GM12878 (cell line): ENCODE data around the gene SETDB1. TPM values are rescaled to one million over a fixed set of nuclear protein-coding genes. Genes with fewer than 3 reads are reported as not detected.

Experiments
- ATAC-seq: fragments of 200-7000 bp; cut with Tn5 transposase; 3 replicates; pipeline ENCODE4 v1.9.1; 2020; ENCODE audit warnings: mild to moderate bottlenecking, moderate library complexity
- BruUV-seq: library from RNA; stranded (reverse); fragments of 400-500 nt; replicated peaks from 2 replicates; lab custom pipeline; 2021; lab: Mats Ljungman, UMichigan
- CTCF ChIA-PET: fragments of 300-600 bp; sonication (Branson Sonifier 250); formaldehyde crosslinking; extraction: SDS; loops from one replicate; lab custom pipeline; 2021; ENCODE audit warnings: inconsistent platforms; lab: Yijun Ruan, JAX
- POLR2A ChIA-PET: fragments of 350-600 bp; formaldehyde crosslinking; extraction: SDS; loops from one replicate; lab custom pipeline; 2021; ENCODE audit warnings: inconsistent platforms; lab: Charles Lee
- RAD21 ChIA-PET: fragments of 300-600 bp; sonication (Branson Sonifier 250); formaldehyde crosslinking; loops from one replicate; lab custom pipeline; 2023; ENCODE audit warnings: antibody characterized with exemption; ENCODE audit not compliant: unreplicated experiment; lab: Charles Lee
- SMC1A ChIA-PET: fragments of 300-600 bp; sonication (Branson Sonifier 250); formaldehyde crosslinking; loops from one replicate; lab custom pipeline; 2023; ENCODE audit not compliant: unreplicated experiment, uncharacterized antibody; lab: Charles Lee
- DNase-seq: peaks from one replicate; pipeline ENCODE4 v3.0.0-alpha.2; 2011; ENCODE audit warnings: low read depth, low spot score
- FAIRE-seq: peaks from 3 replicates; lab custom pipeline; 2011; peaks lifted over from hg19 to GRCh38; lab: Jason Lieb, UNC
- H2AFZ ChIP-seq: 2 replicates; pipeline ENCODE4 v1.6.0; 2011; ENCODE audit warnings: low read depth, low read length, control low read depth; ENCODE audit not compliant: control insufficient read depth
- H3K27ac ChIP-seq: 2 replicates; pipeline ENCODE4 v1.5.1; 2011; ENCODE audit warnings: control low read depth; ENCODE audit not compliant: control insufficient read depth, insufficient read depth
- H3K27me3 ChIP-seq, 2 experiments: replicated peaks in 1 of 2; 2 replicates each; pipeline versions ENCODE4 v1.6.0 to v1.6.1; 2011; ENCODE audit warnings: low read length in 1 of 2; ENCODE audit not compliant: control insufficient read depth in 2 of 2, insufficient read depth in 2 of 2
- H3K36me3 ChIP-seq, 2 experiments: 2 replicates each; pipeline ENCODE4 v1.5.1; 2011; ENCODE audit warnings: low read length in 1 of 2; ENCODE audit not compliant: control insufficient read depth in 2 of 2, insufficient read depth in 2 of 2
- H3K4me1 ChIP-seq: 2 replicates; pipeline ENCODE4 v1.6.1; 2011; ENCODE audit warnings: mild to moderate bottlenecking, low read length, moderate library complexity, mixed read lengths; ENCODE audit not compliant: control insufficient read depth, insufficient read depth
- H3K4me2 ChIP-seq: 2 replicates; pipeline ENCODE4 v1.6.0; 2011; ENCODE audit warnings: control low read depth; ENCODE audit not compliant: control insufficient read depth, insufficient read depth
- H3K4me3 ChIP-seq: fragments of 200-600 bp; sonication (generic); 2 replicates; pipeline ENCODE4 v1.5.1; 2016
- H3K79me2 ChIP-seq: 2 replicates; pipeline ENCODE4 v1.6.0; 2011; ENCODE audit warnings: low read length; ENCODE audit not compliant: control insufficient read depth, insufficient read depth
- H3K9ac ChIP-seq: 2 replicates; pipeline ENCODE4 v1.8.0; 2011; ENCODE audit warnings: low read length, control low read depth, mixed read lengths; ENCODE audit not compliant: control insufficient read depth, insufficient read depth
- H3K9me3 ChIP-seq: replicated peaks from 3 replicates; pipeline ENCODE4 v1.5.1; 2011; ENCODE audit warnings: mild to moderate bottlenecking, low read length; ENCODE audit not compliant: control insufficient read depth, insufficient read depth
- H4K20me1 ChIP-seq: 2 replicates; pipeline ENCODE4 v1.6.0; 2011; ENCODE audit not compliant: control insufficient read depth, insufficient read depth
- BACH1 ChIP-seq: fragments of 450-650 bp; IDR thresholded peaks from 2 replicates; pipeline ENCODE4 v1.6.1; 2017; ENCODE audit warnings: mild to moderate bottlenecking, borderline replicate concordance
- FOXK2 ChIP-seq: fragments of 450-650 bp; IDR thresholded peaks from 2 replicates; pipeline ENCODE4 v1.6.1; 2017; ENCODE audit warnings: mild to moderate bottlenecking, moderate library complexity
- MLLT1 ChIP-seq: fragments of 450-650 bp; IDR thresholded peaks from 2 replicates; pipeline ENCODE4 v1.6.1; 2016; ENCODE audit warnings: mild to moderate bottlenecking
- RUNX3 ChIP-seq: IDR thresholded peaks from 2 replicates; pipeline ENCODE4 v1.6.1; 2012; ENCODE audit warnings: low read length, inconsistent platforms
- ZBTB4 ChIP-seq: fragments of 450-650 bp; formaldehyde crosslinking; IDR thresholded peaks from 2 replicates; pipeline ENCODE4 v1.4.0; 2022; ENCODE audit warnings: mild to moderate bottlenecking, moderate library complexity
- WGBS: methylation state at CpG from one replicate; pipeline ENCODE4 v1.1.6; 2016; ENCODE audit warnings: low lambda C conversion rate; ENCODE audit not compliant: insufficient replicate concordance, insufficient coverage; ENCODE audit errors: missing lambda C conversion rate; 5-methylcytosine and 5-hydroxymethylcytosine counted together
- in situ Hi-C: fragments of 300-500 bp; cut with MboI; formaldehyde crosslinking; loops from 9 replicates; pipeline ENCODE4 v1.14.3; 2018; ENCODE audit warnings: mixed read lengths
- intact Hi-C: fragments of 100-400 bp; cut with micrococcal nuclease; formaldehyde crosslinking; loops from one replicate; pipeline ENCODE4 v1.14.2; 2022; ENCODE audit not compliant: unreplicated experiment
- polyA plus RNA-seq, 11 experiments: library from polyadenylated mRNA; depleted of rRNA in 4 of 11; unstranded in 6 of 11; stranded (reverse) in 5 of 11; fragments of >200 nt; fragmentation: Nextera tagmentation in 4 of 11; fragmentation: Illumina TruSeq in 1 of 11; extraction: Ambion mirVana in 4 of 11; extraction: Trizol in 1 of 11; gene quantifications; 1 replicate in 1 of 11; 2 replicates in 10 of 11; pipeline versions ENCODE4 v1.2.1 to v1.2.3, GENCODE V29; 2011 to 2016; ENCODE audit warnings: inconsistent platforms in 2 of 11, missing spikeins in 2 of 11, low read depth in 1 of 11
- total RNA-seq, 4 experiments: library from RNA; depleted of rRNA in 3 of 4; stranded (reverse); fragments of >200 nt in 3 of 4; fragmentation: Illumina TruSeq in 1 of 4; extraction: Trizol in 1 of 4; gene quantifications; 2 replicates each; pipeline versions ENCODE4 v1.2.1 to v1.2.3, GENCODE V29; 2013 to 2021
- TF ChIP-seq, protein P1 (sequence below): IDR thresholded peaks from 2 replicates; pipeline ENCODE4 v1.6.1; 2011; ENCODE audit warnings: borderline replicate concordance, low read depth, mild to moderate bottlenecking, moderate library complexity, low read length; ENCODE audit not compliant: insufficient read depth, poor library complexity, severe bottlenecking
- TF ChIP-seq, protein P2 (sequence below): fragments of 450-650 bp; IDR thresholded peaks from 2 replicates; pipeline ENCODE4 v1.6.1; 2017; ENCODE audit warnings: borderline replicate concordance
- TF ChIP-seq, protein P3 (sequence below): IDR thresholded peaks from 2 replicates; pipeline ENCODE4 v1.6.1; 2012; ENCODE audit warnings: low read depth, low read length, improper control_type of control experiment

Gene SETDB1
- total and polyA plus RNA-seq, 10 of the 15 experiments (the other 5 are each of a cell fraction or from before 2014, with no cell fraction given): 14.3 to 56.7 (median 35.7) TPM

DNA sequence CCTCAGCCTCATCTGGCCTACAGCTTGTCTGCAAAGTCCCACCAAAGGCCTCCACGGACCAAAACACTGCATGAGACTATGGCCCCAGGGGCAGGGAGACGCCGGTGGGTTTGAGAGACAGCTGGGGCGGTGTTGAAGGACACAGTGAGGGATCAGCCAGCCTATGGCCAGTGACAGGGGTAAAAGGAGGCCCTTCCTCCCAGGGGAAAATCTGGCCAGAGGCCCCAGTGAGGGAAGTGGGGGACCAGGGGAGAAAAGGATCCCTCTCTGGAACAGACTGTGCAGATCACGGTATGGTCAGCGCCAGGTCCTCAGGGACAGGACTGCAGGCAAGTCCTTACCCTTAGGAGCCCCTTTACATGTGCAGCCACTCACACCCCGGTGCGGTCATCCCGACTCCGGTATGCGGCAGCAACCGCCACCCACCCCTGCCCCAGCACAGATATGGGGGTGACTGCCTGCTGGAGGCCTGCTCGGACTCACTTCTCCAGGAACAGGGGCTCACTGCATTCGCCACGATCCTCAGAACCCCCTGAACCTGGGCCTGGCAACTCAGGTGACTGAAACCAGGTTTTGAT lies 47.2 kb downstream of the SETDB1 start:
- Histone ChIP-seq H3K36me3 (peaks cover 0 to under 1% of the 10 kb centered on the region in 2 experiments; a peak in 2 of 4 replicates), H4K20me1 (no peaks in the 10 kb centered on the region), H3K27ac (peak overlapping the region; percentile 75), H3K4me1 (peaks cover 7% of the 10 kb centered on the region; the same call in 1 of the 2 replicates), H3K4me3 (peak overlapping the region; percentile 87), H3K4me2 (peak overlapping the region; percentile 77), H3K9me3 (no peaks in the 10 kb centered on the region), H3K79me2 (peaks cover 39% of the 10 kb centered on the region), H3K27me3 (no peaks in the 10 kb centered on the region; a peak in 2 of 4 replicates), H3K9ac (peak overlapping the region; percentile 85), H2AFZ (peak overlapping the region; percentile 75; the same call in 1 of the 2 replicates)
- ChIA-PET RAD21 (interaction anchor here (1.7 kb wide), 1 partner anchor 33 kb away, joined by 7 read pairs; the partner anchor contains the start of gene MINDY1), SMC1A (interaction anchor here (0.6 to 1.4 kb wide), 4 partner anchors 8 to 186 kb away, joined by 3 to 7 read pairs (median 3); no protein-coding TSS in a partner anchor), CTCF (interaction anchor here (0.5 to 15.8 kb wide), 3 partner anchors 26 to 483 kb away, joined by 3 to 252 read pairs (median 3); partner anchors contain the start of gene MINDY1), POLR2A (interaction anchor here (1.0 kb wide), 1 partner anchor 33 kb away, joined by 3 read pairs; the partner anchor contains the start of gene MINDY1)
- no peak for FAIRE-seq
- DNase-seq: no peak
- TF ChIP-seq ZBTB4 (CRISPR knock-in tag): no peak
- TF ChIP-seq, protein P1, sequence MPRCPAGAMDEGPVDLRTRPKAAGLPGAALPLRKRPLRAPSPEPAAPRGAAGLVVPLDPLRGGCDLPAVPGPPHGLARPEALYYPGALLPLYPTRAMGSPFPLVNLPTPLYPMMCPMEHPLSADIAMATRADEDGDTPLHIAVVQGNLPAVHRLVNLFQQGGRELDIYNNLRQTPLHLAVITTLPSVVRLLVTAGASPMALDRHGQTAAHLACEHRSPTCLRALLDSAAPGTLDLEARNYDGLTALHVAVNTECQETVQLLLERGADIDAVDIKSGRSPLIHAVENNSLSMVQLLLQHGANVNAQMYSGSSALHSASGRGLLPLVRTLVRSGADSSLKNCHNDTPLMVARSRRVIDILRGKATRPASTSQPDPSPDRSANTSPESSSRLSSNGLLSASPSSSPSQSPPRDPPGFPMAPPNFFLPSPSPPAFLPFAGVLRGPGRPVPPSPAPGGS: no peak
- no peak for TF ChIP-seq BACH1
- no peak for TF ChIP-seq MLLT1
- TF ChIP-seq, protein P2, sequence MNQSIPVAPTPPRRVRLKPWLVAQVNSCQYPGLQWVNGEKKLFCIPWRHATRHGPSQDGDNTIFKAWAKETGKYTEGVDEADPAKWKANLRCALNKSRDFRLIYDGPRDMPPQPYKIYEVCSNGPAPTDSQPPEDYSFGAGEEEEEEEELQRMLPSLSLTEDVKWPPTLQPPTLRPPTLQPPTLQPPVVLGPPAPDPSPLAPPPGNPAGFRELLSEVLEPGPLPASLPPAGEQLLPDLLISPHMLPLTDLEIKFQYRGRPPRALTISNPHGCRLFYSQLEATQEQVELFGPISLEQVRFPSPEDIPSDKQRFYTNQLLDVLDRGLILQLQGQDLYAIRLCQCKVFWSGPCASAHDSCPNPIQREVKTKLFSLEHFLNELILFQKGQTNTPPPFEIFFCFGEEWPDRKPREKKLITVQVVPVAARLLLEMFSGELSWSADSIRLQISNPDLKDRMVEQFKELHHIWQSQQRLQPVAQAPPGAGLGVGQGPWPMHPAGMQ: no peak
- peak; percentile 23; the same call in 1 of the 2 replicates for TF ChIP-seq RUNX3
- TF ChIP-seq FOXK2: no peak
- TF ChIP-seq, protein P3, sequence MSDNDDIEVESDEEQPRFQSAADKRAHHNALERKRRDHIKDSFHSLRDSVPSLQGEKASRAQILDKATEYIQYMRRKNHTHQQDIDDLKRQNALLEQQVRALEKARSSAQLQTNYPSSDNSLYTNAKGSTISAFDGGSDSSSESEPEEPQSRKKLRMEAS: no peak
- BruUV-seq: no TSS peak
- in situ Hi-C loops (no loop called here), intact Hi-C loops (loop anchor here (10.0 kb wide), 2 partner anchors 209 to 349 kb away; partner anchors contain the start of genes CTSS and ENSA)
- peak; percentile 33 for ATAC-seq
- 33% methylated on average over 15 of the region's 15 CpGs for WGBS
